ENCODE data around the gene TUBA4B. TPM values are rescaled to one million over a fixed set of nuclear protein-coding genes. Genes with fewer than 3 reads are reported as not detected.

TUBA4B gene
- total RNA-seq, 4 donors from 2014 or later, result not detected

DNA sequence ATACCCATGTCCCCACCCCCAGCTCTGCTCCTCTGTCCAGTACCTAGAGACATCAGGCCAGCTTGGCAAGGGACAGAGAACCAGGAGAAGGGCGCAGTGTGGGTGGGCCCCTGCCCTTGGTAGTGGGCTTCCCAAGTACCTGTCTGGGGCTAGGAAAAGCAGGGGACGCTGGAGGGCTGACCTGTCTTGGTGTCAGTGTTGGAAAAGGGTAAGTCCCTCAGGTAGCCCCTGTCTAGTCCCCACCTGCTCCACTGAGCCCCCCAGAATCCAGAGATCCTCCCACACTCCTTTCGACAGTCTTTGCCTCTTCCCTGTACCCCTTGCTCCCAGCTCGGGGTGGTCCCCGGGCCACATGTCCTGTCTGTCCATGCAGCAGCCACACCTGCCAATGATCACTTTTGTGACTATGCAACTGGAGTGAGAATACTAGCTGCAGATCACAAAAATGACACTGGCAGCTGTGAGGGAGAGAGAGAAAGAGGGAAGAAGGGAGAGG lies 40.7 kb downstream of the TUBA4B start:
- intact Hi-C loops (cut with DNase I), result loop anchor here (2.0 kb wide), 1 partner anchor 15 kb away; the partner anchor contains the start of gene DNAJB2
- no peak overlapping the region for H3K4me3 ChIP-seq (replicated peaks in 1 of 3)
- peaks cover 4 to 21% of the 10 kb centered on the region in 2 donors for H3K4me1 ChIP-seq

GRCh38 chr2:219294356-219295351 lies 41.6 kb downstream of the TUBA4B start:
- H3K4me3 ChIP-seq (replicated peaks in 1 of 3), result peak overlapping the region in 1 of 3 donors; percentile 45
- H3K27ac ChIP-seq, result peak overlapping the region in 2 of 3 donors; percentile 54 to 56
- H3K36me3 ChIP-seq, result no peaks in the 10 kb centered on the region
- no peaks in the 10 kb centered on the region for H3K27me3 ChIP-seq
- peak; percentile 86 to 90 for DNase-seq
- H3K4me1 ChIP-seq, result peaks cover 4 to 14% of the 10 kb centered on the region in 2 donors
- peak in 1 of 2 donors; percentile 41 for TF ChIP-seq POLR2A (IDR thresholded peaks at IDR 0.05)
- TF ChIP-seq, protein P1, sequence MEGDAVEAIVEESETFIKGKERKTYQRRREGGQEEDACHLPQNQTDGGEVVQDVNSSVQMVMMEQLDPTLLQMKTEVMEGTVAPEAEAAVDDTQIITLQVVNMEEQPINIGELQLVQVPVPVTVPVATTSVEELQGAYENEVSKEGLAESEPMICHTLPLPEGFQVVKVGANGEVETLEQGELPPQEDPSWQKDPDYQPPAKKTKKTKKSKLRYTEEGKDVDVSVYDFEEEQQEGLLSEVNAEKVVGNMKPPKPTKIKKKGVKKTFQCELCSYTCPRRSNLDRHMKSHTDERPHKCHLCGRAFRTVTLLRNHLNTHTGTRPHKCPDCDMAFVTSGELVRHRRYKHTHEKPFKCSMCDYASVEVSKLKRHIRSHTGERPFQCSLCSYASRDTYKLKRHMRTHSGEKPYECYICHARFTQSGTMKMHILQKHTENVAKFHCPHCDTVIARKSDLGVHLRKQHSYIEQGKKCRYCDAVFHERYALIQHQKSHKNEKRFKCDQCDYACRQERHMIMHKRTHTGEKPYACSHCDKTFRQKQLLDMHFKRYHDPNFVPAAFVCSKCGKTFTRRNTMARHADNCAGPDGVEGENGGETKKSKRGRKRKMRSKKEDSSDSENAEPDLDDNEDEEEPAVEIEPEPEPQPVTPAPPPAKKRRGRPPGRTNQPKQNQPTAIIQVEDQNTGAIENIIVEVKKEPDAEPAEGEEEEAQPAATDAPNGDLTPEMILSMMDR (IDR thresholded peaks at IDR 0.05), result peak; percentile 60 to 100 (median 99)
- intact Hi-C loops (cut with DNase I), result loop anchor here (2.0 to 5.0 kb wide), 3 partner anchors 16 to 237 kb away; partner anchors contain the start of gene DNAJB2
- H3K9me3 ChIP-seq, result no peaks in the 10 kb centered on the region
- WGBS, 2 donors, result 10 to 14% methylated on average over 39 to 40 of the region's 67 CpGs

More for the DNA sequence above, 40.7 kb downstream of the TUBA4B start:
- no peak for DNase-seq
- TF ChIP-seq, protein P1 (IDR thresholded peaks at IDR 0.05), result no peak
- TF ChIP-seq POLR2A (IDR thresholded peaks at IDR 0.05), result no peak
- Histone ChIP-seq H3K9me3 (no peaks in the 10 kb centered on the region), H3K36me3 (no peaks in the 10 kb centered on the region), H3K27me3 (no peaks in the 10 kb centered on the region), H3K27ac (no peak overlapping the region)
- WGBS, 2 donors, result 88 to 90% methylated on average over 5 of the region's 5 CpGs

DNA sequence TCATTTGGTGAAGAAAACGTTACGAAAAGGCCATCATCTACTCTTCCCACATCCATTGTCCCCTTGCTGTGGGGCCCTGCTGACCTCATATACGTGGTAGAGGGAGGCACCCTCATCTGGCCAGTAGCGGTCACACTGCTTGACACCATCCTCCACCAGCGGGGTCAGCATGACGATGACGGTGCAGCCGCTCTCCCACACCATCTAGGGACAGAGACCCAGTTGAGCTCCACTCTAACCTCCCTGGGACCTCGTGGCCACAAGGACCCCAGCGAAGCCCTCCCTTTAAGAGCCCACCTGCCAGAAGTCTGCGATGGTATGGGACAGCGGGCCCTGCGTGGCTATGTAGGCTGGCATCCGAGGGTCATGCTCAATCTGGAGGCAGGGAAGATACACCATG lies 43.1 kb downstream of the TUBA4B start:
- TF ChIP-seq, protein P1 (IDR thresholded peaks at IDR 0.05), result no peak
- no peak for TF ChIP-seq POLR2A (IDR thresholded peaks at IDR 0.05)
- intact Hi-C loops (cut with DNase I), result loop anchor here (5.0 kb wide), 2 partner anchors 139 to 239 kb away; no protein-coding TSS in a partner anchor

GRCh38 chr2:219296631-219297391 lies 43.8 kb downstream of the TUBA4B start:
- intact Hi-C loops (cut with DNase I), result loop anchor here (5.0 kb wide), 2 partner anchors 140 to 240 kb away; no protein-coding TSS in a partner anchor
- 89 to 91% methylated on average over 9 to 15 of the region's 25 CpGs for WGBS, 2 donors
- H3K9me3 ChIP-seq, result no peaks in the 10 kb centered on the region
- H3K36me3 ChIP-seq, result no peaks in the 10 kb centered on the region
- DNase-seq, result no peak
- no peaks in the 10 kb centered on the region for H3K27me3 ChIP-seq
- no peak overlapping the region for H3K27ac ChIP-seq
- no peak overlapping the region for H3K4me3 ChIP-seq (replicated peaks in 1 of 3)
- peaks cover 4 to 10% of the 10 kb centered on the region in 2 donors for H3K4me1 ChIP-seq
- TF ChIP-seq POLR2A (IDR thresholded peaks at IDR 0.05), result no peak
- TF ChIP-seq, protein P1 (IDR thresholded peaks at IDR 0.05), result no peak

More for the DNA sequence above, 43.1 kb downstream of the TUBA4B start:
- no peak overlapping the region for H3K4me3 ChIP-seq (replicated peaks in 1 of 3)
- H3K9me3 ChIP-seq, result no peaks in the 10 kb centered on the region
- H3K4me1 ChIP-seq, result peaks cover 4 to 10% of the 10 kb centered on the region in 2 donors
- H3K27me3 ChIP-seq, result no peaks in the 10 kb centered on the region
- no peaks in the 10 kb centered on the region for H3K36me3 ChIP-seq
- 87 to 91% methylated on average over 14 of the region's 14 CpGs for WGBS, 2 donors
- no peak overlapping the region for H3K27ac ChIP-seq
- no peak for DNase-seq
